IPS-18c (cell line): ENCODE measurements around the gene PTGDS.
A peak's percentile ranks its signal among the peaks of the same experiment; 100 is the strongest.

Source experiments
- H3K4me3 ChIP-seq: 2 replicates; pipeline ENCODE4 v1.7.0; 2013; ENCODE audit warnings: low read depth, mild to moderate bottlenecking, low read length, moderate library complexity; ENCODE audit not compliant: insufficient read depth
- H3K9me3 ChIP-seq: one replicate; pipeline ENCODE4 v1.6.1; 2013; ENCODE audit warnings: mild to moderate bottlenecking, low read length, moderate library complexity; ENCODE audit not compliant: control insufficient read depth, insufficient read depth

The PTGDS gene

DNA sequence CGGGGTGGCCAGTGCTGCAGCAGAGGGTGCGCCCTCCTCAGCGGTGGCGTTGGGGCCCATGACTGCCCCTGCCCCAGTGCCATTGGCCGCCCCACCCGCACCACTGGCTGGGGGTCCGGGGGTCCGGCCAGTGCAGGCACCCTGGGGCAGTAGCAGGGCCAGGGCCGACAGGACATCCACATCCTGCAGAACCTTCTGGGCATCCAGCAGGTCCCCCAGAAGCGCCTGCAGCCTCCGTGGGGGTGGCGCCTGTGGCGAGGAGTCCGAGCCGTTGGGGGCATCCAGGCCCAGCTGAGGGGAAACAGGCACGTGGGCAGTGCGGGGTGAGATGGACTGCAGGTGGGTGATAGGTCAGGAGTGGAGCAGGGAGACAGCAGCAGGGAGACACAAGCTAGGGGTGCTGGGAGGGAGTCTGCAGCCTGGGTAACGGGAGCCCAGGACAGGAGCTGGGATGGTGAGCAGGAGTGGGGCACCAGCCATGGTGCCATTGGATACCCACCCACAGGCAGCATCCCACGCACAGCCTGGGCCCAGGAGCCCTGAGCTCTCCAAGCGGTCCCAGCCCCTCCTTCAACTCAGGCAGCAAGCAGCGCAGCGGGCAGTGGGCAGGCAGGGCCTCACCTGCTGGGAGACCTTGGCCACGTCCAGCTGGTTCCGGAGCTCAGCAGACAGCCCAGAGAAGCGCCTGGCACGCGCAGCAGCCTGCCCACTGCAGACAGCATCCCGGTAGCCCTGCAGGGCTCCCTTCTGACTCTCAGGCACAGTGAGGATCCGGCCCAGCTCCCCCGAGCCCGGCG lies 43.7 kb downstream of the PTGDS start:
- H3K4me3 ChIP-seq, result no peak overlapping the region
- no peaks in the 10 kb centered on the region for H3K9me3 ChIP-seq

DNA sequence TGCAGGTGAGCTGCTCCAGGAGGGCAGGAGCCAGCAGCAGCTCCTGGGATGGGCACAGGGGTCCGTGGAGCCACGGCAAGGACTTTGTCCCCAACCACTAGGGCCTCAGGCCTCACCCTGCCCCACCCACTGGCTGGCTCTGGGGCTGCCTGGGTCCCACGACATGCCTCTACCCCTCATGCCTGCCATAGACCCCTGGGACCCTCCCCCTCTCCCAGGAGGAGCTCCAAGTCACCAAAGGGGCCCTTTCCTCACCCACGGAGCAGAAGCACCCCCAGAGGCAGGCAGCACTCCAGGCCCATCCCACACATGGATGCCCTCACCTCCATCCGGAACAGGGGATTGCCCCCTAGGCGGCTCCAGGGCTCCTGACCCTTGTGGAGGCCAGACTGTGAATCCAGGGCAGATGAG lies 44.3 kb downstream of the PTGDS start:
- Histone ChIP-seq H3K4me3 (no peak overlapping the region), H3K9me3 (no peaks in the 10 kb centered on the region)

GRCh38 chr9:137021979-137022661 lies 44.8 kb downstream of the PTGDS start:
- no peak overlapping the region for H3K4me3 ChIP-seq
- H3K9me3 ChIP-seq, result no peaks in the 10 kb centered on the region

GRCh38 chr9:137022662-137023008 lies 45.3 kb downstream of the PTGDS start:
- H3K4me3 ChIP-seq, result no peak overlapping the region
- H3K9me3 ChIP-seq, result no peaks in the 10 kb centered on the region

- H3K9me3 ChIP-seq, result no peaks in the 10 kb centered on the region
- H3K4me3 ChIP-seq, result no peak overlapping the region
These were observed 45.9 kb downstream of the PTGDS start for GRCh38 chr9:137023157-137023556.

GRCh38 chr9:137023583-137023991 lies 46.3 kb downstream of the PTGDS start:
- Histone ChIP-seq H3K9me3 (no peaks in the 10 kb centered on the region), H3K4me3 (no peak overlapping the region)

DNA sequence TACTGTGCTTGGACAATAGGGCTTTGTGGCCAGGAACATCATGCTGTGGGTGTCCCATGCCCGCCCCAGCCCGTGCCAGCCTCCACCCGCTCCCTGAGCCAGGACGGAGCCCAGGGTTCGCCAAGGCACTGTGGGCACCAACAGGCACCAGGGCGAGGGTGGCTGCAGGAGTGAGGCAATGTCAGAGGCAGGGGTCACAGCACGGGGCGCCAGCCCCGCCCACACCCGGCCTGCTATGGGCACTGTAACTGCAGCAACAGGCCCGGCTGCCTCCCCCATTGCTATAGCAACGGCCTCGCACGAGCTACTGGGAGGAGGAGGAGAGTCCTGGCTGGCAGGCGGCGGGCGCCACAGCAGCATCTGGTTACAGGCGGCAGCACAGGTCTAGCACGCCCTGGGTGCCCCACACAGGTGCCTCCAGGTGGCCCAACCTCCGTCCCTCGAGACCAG lies 48.2 kb downstream of the PTGDS start:
- H3K4me3 ChIP-seq, result no peak overlapping the region
- H3K9me3 ChIP-seq, result no peaks in the 10 kb centered on the region

- no peak overlapping the region for H3K4me3 ChIP-seq
- H3K9me3 ChIP-seq, result no peaks in the 10 kb centered on the region
These were observed 49.1 kb downstream of the PTGDS start for GRCh38 chr9:137026384-137026783.

GRCh38 chr9:137026828-137027227 lies 49.5 kb downstream of the PTGDS start:
- no peaks in the 10 kb centered on the region for H3K9me3 ChIP-seq

DNA sequence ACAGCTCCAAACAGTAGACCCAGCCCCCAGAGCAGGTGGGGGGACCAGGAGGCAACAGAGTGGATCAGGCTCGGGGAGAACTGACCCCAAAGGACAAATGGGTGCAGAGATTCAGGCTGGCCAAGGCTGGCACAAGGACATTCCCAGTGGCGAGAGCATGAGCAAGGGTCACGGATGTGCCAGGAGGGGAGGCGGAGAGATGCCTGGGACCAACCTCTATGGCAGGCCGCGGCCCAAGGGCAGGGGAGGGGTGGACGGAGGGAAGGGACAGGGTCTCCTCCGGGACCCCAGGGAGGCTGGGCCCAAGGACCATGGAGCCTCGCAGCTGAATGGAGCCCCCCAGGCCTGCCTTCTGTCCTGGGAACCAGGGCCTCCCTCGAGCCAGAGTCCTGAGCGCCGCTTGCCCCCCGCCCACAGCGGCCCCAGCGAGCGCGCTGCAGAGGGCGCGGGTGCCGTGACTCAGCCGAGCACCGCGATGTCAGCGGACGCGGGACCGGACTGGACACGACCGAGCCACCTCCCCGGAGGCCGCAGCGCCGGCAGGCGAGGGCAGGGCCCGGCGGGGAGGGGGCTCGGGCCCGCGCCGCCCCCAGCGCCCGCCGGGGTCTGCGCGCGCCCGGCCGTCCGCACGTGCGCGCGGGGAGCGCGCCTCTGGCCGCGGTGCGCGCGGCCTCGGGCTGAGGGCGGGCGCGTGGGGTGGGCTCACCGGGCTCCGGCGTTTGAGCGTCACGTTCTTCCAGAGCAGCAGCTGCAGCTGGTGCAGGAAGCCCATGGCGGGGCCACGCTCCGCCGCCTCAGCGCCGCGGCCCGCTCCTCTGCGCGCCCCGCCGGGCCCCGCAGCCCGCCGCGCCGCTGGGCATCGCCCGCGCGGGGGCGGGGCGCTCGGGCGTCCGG lies 50.3 kb downstream of the PTGDS start, which contains the start of gene ABCA2:
ABCA2 (minus strand) TSS at position 869 of the 894 bp plus-strand sequence; CDS start at position 772, 97 bp downstream.
- peak within 1 kb of the TSS; percentile 71 for H3K4me3 ChIP-seq
- no peaks in the 10 kb centered on the region for H3K9me3 ChIP-seq

More at GRCh38 chr9:137026828-137027227, 49.5 kb downstream of the PTGDS start:
- no peak overlapping the region for H3K4me3 ChIP-seq

GRCh38 chr9:137028263-137029057 lies 51.2 kb downstream of the PTGDS start:
- Histone ChIP-seq H3K9me3 (no peaks in the 10 kb centered on the region), H3K4me3 (peak overlapping the region; percentile 71)

DNA sequence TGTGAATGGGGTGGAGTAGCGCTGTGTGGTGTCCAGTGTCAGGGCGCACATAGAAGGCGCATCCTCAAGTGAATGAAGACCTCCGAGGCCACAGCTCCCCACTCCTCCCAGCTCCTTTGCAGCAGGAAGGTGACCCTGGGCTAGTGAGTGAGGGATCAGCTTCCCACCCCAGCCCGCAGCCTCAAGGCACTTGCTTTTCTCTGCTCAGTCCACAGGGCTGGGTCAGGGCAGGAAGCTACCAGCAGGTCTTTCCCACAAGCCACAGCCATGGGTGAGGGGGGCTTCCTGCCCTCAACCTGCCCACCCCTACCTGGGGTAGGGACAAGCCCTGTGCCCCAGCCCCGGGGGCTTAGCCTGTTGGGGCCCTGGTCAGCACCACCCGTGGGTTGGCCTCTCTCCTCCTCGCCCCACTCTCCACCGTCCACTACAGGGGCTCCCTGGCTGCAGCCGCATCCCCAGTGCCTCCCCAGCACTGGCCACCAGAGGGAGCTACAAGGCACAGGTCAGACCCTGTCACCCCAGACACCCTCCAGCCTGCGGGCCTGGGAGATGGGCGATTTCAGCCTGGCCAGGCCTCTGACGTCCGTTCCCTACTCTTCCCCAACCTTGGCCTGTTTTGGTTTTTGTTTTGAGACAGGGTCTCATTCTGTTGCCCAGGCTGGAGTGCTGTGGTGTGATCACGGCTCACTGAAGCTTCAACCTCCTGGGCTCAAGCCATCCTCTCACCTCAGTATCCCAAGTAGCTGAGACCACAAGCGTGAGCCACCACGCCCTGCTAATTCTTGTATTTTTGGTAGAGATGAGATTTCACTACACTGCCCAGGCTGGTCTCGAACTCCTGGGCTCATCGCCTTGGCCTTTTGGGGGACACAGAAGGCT lies 52.0 kb downstream of the PTGDS start:
- H3K9me3 ChIP-seq, result no peaks in the 10 kb centered on the region
- H3K4me3 ChIP-seq, result peak overlapping the region; percentile 71; the same call in 1 of the 2 replicates

DNA sequence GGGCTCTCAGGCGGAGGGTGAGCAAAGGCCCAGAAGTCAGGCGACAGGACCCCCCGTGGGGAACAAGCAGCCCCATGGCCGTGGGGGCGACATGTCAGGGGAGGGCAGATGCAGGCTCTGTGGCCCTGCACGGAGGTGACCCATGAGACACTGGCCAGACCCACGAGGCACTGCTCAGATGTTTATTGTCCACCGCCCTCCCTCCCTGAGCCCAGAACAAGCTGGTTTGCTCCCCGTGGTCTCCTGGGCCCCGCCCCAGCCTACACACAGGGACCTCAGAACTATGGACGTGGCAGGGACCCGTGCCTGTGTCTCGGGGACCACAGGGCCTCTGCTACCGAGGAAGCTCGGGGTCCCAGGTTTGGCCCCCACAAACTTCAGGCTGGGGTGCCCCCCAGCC lies 52.7 kb downstream of the PTGDS start:
- H3K4me3 ChIP-seq, result no peak overlapping the region
- H3K9me3 ChIP-seq, result no peaks in the 10 kb centered on the region

DNA sequence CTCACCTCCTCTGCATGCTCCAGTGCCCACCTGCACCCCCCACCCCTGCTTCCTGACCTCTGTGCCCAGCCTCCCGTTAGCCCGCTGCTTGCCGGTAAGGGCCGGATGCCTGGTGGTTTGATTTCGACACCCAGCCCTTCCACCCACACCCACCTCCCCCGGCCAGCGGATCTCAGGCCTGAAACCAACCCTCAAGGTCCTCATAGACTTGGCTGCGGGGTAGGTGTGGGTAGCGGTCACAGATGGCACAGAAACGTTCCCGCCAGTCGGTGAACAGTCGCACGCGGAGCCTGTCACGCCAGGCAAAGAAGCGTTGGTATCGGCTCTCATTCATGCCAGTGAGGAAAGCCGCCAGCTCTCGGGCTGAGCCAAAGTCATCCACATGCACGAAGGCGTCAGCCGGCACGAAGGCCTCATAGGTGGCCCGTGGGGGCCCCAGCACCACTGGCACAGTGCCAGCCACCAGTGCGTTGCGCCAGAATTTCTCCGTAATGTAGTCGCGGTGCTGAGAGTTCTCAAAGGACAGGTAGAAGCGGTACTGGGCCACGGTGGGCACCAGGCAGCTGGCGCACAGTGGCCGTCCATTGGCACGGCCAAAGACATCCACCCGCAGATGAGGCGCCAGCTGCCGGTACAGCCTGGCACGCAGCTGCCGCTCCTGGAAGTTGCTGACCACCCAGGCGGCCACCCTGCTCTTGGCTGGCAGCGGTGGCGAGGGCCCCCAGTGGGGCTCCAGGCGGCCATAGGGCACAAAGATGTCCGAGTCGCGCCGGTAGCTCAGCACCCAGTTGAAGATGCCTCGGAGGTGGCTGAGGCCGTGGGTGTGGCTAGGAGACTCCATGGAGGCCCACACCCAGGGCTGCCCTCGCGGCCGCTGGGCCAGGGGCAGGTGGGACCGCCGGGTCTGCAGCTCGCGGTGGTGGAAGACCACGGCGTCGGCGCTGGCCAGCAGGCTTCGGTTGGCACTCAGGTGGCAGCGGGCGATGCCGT lies 53.5 kb downstream of the PTGDS start:
- H3K4me3 ChIP-seq, result no peak overlapping the region
- no peaks in the 10 kb centered on the region for H3K9me3 ChIP-seq
